ENCODE results near the gene TMEM141. TPM values are rescaled to one million over a fixed set of nuclear protein-coding genes. Genes with fewer than 3 reads are reported as not detected.
"Not testable (repeated sequence)": the region's sequence is repeated elsewhere in the genome, so short reads cannot be mapped to it uniquely, and the experiment has no call there.

TMEM141 gene
- total and polyA plus RNA-seq, 11 donors: 45.6 to 122 (median 66.9) TPM

DNA sequence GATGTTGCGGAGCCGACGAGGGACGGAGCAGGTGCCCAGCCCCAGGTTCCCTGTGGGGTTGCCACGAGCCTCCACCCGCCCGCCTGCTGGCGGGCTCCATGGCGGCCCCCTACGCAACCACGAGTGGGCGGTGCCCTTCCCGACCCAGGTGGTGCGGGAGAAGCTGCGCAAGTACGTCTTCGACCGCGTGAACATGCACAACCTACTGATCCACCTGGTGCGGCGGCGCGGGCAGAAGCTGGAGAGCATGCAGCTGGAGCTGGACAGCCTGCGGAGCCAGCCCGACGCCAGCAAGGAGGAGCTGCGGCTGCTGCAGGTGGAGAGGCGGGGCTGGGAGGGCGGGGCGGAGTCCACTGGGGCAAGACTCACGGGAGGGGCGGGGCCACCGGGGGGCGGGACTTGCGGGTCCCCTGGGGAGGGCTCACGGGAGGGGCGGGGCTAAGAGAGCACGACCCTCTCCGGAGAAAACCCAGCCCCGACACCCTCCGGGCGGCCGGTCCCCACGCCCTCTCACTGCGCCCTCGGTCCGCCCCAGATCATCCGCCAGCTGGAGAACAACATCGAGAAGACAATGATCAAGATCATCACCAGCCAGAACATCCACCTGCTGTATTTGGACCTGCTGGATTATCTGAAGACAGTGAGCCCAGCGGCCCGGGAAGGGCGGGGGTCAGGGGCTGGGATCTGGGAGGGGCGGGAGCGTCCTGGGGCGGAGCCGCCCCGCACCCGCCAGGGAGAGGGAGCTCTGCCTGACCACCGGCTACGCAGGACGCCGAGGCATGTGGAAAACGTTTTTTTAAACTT lies 8.9 kb downstream of the TMEM141 start:
- 0 to 1% (median 1%) methylated on average over 10 to 63 of the region's 63 CpGs for WGBS, 4 donors
- Histone ChIP-seq H3K27ac (peak overlapping the region in 7 of 12 donors; percentile 22 to 52 (median 39)), H3K4me1 (peaks cover 4 to 52% (median 33%) of the 10 kb centered on the region in 12 donors), H3K27me3 (peaks cover 6 to 55% (median 15%) of the 10 kb centered on the region in 9 donors), H3K4me3 (peak overlapping the region; percentile 11 to 62 (median 48)), H3K9me3 (no peaks in the 10 kb centered on the region), H3K36me3 (peaks cover 0 to 3% (median 0%) of the 10 kb centered on the region in 9 donors)
- peak; percentile 59 to 80 (median 66) for ATAC-seq
- peak; percentile 76 to 92 (median 86) for DNase-seq
- intact Hi-C loops (cut with DNase I): loop anchor here in 4 of 10 donors (5.0 to 10.0 kb wide), 3 partner anchors 37 to 142 kb away; partner anchors contain the start of genes AJM1 (in 2 of the 4), PHPT1 (in 2 of the 4) and FBXW5 (in 1 of the 4)
- no peak for TF ChIP-seq POLR2A (IDR thresholded peaks at IDR 0.05)
- TF ChIP-seq, protein P1, sequence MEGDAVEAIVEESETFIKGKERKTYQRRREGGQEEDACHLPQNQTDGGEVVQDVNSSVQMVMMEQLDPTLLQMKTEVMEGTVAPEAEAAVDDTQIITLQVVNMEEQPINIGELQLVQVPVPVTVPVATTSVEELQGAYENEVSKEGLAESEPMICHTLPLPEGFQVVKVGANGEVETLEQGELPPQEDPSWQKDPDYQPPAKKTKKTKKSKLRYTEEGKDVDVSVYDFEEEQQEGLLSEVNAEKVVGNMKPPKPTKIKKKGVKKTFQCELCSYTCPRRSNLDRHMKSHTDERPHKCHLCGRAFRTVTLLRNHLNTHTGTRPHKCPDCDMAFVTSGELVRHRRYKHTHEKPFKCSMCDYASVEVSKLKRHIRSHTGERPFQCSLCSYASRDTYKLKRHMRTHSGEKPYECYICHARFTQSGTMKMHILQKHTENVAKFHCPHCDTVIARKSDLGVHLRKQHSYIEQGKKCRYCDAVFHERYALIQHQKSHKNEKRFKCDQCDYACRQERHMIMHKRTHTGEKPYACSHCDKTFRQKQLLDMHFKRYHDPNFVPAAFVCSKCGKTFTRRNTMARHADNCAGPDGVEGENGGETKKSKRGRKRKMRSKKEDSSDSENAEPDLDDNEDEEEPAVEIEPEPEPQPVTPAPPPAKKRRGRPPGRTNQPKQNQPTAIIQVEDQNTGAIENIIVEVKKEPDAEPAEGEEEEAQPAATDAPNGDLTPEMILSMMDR (IDR thresholded peaks at IDR 0.05): no peak

DNA sequence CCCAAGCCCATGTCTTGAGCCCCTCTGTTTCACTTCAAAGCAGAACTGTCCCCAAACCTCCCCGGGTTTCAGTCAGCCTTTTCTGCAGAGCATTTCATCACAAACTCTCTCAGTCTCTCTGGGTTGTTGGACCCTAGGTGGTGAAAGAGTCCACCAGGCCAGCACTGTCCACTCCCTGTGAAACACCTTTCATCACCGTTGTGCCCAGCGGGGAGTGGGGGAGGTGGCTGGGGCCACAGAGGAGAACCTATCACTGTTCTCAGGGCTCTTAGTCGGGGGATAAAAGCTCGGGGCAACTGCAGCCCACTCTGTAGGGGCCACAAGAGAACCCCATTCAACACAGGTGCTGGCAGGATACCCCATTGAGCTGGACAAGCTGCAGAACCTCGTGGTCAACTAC lies 11.2 kb downstream of the TMEM141 start:
- DNase-seq: no peak

DNA sequence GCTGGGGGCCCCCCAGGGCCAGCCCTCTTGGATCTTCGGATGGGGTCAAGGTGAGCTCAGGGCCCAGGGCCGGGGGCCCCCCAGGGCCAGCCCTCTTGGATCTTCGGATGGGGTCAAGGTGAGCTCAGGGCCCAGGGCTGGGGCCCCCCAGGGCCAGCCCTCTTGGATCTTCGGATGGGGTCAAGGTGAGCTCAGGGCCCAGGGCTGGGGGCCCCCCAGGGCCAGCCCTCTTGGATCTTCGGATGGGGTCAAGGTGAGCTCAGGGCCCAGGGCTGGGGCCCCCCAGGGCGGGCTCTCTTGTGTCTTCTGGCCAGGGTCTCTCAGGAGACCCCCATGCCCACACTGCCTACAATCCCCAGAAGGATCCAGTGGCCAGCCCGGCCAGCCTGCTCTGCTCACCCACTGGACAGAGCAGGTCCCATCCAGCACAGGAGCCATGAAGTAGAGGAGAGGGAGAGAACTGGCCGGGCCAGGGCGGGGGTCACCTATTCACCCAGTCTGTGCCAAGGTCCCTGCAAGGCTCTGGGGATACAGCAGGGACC lies 11.9 kb downstream of the TMEM141 start:
- H3K9me3 ChIP-seq, H3K4me3 ChIP-seq, DNase-seq, H3K27ac ChIP-seq, ATAC-seq, H3K36me3 ChIP-seq: not testable (repeated sequence)
- peaks cover 7 to 42% (median 27%) of the 10 kb centered on the region in 12 donors for H3K4me1 ChIP-seq
- WGBS, 4 donors: 92 to 100% (median 93%) methylated on average over 5 to 8 of the region's 9 CpGs
- peaks cover 6 to 44% (median 15%) of the 10 kb centered on the region in 9 donors for H3K27me3 ChIP-seq
- intact Hi-C loops (cut with DNase I): loop anchor here in 1 of 10 donors (5.0 kb wide), 1 partner anchor 34 kb away; no protein-coding TSS in a partner anchor

More for the DNA sequence above, 11.2 kb downstream of the TMEM141 start:
- TF ChIP-seq, protein P1 (IDR thresholded peaks at IDR 0.05): no peak
- no peak for TF ChIP-seq POLR2A (IDR thresholded peaks at IDR 0.05)
- H3K9me3 ChIP-seq: no peaks in the 10 kb centered on the region
- intact Hi-C loops (cut with DNase I): loop anchor here in 1 of 10 donors (5.0 kb wide), 1 partner anchor 35 kb away; no protein-coding TSS in a partner anchor
- ATAC-seq: no peak
- peaks cover 6 to 52% (median 15%) of the 10 kb centered on the region in 9 donors for H3K27me3 ChIP-seq
- H3K27ac ChIP-seq: no peak overlapping the region
- 76 to 86% (median 77%) methylated on average over 6 of the region's 6 CpGs for WGBS, 4 donors
- H3K4me3 ChIP-seq: no peak overlapping the region
- peaks cover 0 to 3% (median 0%) of the 10 kb centered on the region in 9 donors for H3K36me3 ChIP-seq
- peaks cover 7 to 42% (median 27%) of the 10 kb centered on the region in 12 donors for H3K4me1 ChIP-seq

DNA sequence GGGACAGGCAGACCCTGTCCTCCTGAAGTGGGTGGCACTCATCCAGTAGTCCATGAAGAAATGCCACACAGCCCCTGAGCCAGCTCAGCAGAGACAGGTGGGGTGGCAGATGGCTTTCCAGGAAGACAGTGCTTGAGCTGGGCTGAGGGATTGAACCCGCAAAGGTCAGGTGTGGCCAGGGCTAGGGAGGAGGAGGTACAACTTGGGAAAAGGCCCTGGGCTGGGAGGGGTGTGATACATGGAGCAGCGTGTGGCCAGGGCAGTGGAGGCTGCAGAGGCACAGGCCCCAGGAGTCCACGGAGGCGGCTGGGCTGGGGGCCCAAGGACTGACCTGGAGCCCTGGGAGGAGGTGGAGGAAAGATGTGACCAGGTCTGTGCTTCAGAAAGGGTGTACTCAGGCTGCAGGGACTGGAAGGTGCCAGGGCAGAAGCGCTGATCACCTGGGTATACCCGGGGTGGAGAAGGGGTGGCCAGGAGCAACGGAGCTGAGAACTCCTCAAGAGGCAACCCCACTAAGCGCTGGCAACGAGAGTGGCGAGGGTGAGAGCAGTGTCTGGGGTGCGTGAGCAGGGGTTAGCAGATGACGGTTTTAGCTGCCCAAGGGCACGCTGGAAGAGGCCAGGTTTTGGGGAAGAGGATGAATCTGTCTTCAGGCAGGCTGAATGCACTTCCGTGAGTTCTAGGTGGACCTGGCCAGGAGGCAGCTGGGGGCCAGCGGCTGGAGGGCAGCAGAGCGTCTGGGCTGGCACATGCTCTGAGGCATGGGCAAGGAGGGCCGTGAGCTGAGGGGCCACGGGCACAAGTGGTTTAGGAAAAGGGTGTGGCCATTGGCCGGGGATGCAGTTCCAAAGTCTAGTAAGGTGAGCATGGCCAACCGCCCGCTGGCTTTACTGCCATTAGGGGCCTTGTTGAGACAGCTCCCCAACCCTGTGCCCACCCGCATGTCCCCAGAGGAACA lies 12.7 kb downstream of the TMEM141 start:
- H3K27me3 ChIP-seq: peaks cover 4 to 38% (median 12%) of the 10 kb centered on the region in 9 donors
- H3K27ac ChIP-seq: no peak overlapping the region
- peaks cover 10 to 45% (median 28%) of the 10 kb centered on the region in 12 donors for H3K4me1 ChIP-seq
- ATAC-seq (no peak), DNase-seq (no peak)
- intact Hi-C loops (cut with DNase I): loop anchor here in 1 of 10 donors (5.0 kb wide), 1 partner anchor 33 kb away; no protein-coding TSS in a partner anchor
- TF ChIP-seq, protein P1 (IDR thresholded peaks at IDR 0.05): no peak
- no peak for TF ChIP-seq POLR2A (IDR thresholded peaks at IDR 0.05)
- H3K4me3 ChIP-seq: no peak overlapping the region
- peaks cover 0 to 3% (median 0%) of the 10 kb centered on the region in 9 donors for H3K36me3 ChIP-seq
- WGBS, 4 donors: 93 to 97% (median 96%) methylated on average over 22 of the region's 22 CpGs
- H3K9me3 ChIP-seq: no peaks in the 10 kb centered on the region

Measured in heart left ventricle (tissue), 16 donors.